ENCODE results near the gene OGDH. TPM values are rescaled to one million over a fixed set of nuclear protein-coding genes. Genes with fewer than 3 reads are reported as not detected.
"Not testable (repeated sequence)": the region's sequence is repeated elsewhere in the genome, so short reads cannot be mapped to it uniquely, and the experiment has no call there.

OGDH gene
- total RNA-seq, result 10 to 100 TPM; 82.1 to 86.4 TPM

GRCh38 chr7:44606341-44607140 is at the start of gene OGDH:
Gene OGDH (plus strand): TSS chr7:44606627. CDS start chr7:44624344, 17,717 bp downstream.
- POLR2A ChIA-PET, result interaction anchor here (0.5 to 2.8 kb wide), 13 partner anchors 11 to 242 kb away, joined by 3 to 25 read pairs (median 4); partner anchors contain the start of genes DDX56 and TMED4
- CTCF ChIA-PET, result interaction anchor here (1.2 kb wide), 1 partner anchor 24 kb away, joined by 3 read pairs; no protein-coding TSS in a partner anchor

GRCh38 chr7:44557485-44557884 is 48.9 kb upstream of the OGDH start:
- ChIA-PET CTCF (no interaction called here), POLR2A (no interaction called here)

- ChIA-PET POLR2A (interaction anchor here (0.6 kb wide), 1 partner anchor 153 kb away, joined by 3 read pairs; no protein-coding TSS in a partner anchor), CTCF (no interaction called here)
Observed at GRCh38 chr7:44559485-44559884, 46.9 kb upstream of the OGDH start.

- CTCF ChIA-PET, result no interaction called here
- POLR2A ChIA-PET, result no interaction called here
Observed at GRCh38 chr7:44561481-44561880, 44.9 kb upstream of the OGDH start.

GRCh38 chr7:44561962-44562621 is 44.3 kb upstream of the OGDH start:
- CTCF ChIA-PET, result interaction anchor here (0.5 kb wide), 1 partner anchor 11 kb away, joined by 3 read pairs; no protein-coding TSS in a partner anchor
- POLR2A ChIA-PET, result no interaction called here

- POLR2A ChIA-PET, result not testable (repeated sequence)
- CTCF ChIA-PET, result interaction anchor here (0.5 kb wide), 1 partner anchor 11 kb away, joined by 3 read pairs; no protein-coding TSS in a partner anchor
Observed at GRCh38 chr7:44562622-44562962, 43.8 kb upstream of the OGDH start.

- ChIA-PET POLR2A (no interaction called here), CTCF (no interaction called here)
Observed at GRCh38 chr7:44563171-44563679, 43.2 kb upstream of the OGDH start.

- POLR2A ChIA-PET, result interaction anchor here (0.6 to 2.2 kb wide), 3 partner anchors 9 to 16 kb away, joined by 3 to 11 read pairs (median 4); partner anchors contain the start of gene DDX56
- CTCF ChIA-PET, result interaction anchor here (1.0 to 3.1 kb wide), 7 partner anchors 10 to 364 kb away, joined by 3 to 17 read pairs (median 3); partner anchors contain the start of gene YKT6
Observed at GRCh38 chr7:44564606-44565005, 41.8 kb upstream of the OGDH start.

GRCh38 chr7:44565097-44565794 is 41.2 kb upstream of the OGDH start:
- POLR2A ChIA-PET, result interaction anchor here (0.6 to 2.2 kb wide), 5 partner anchors 9 to 75 kb away, joined by 3 to 11 read pairs (median 4); partner anchors contain the start of genes DDX56, NUDCD3 and TMED4
- CTCF ChIA-PET, result interaction anchor here (0.5 to 3.1 kb wide), 16 partner anchors 9 to 365 kb away, joined by 3 to 17 read pairs (median 4); partner anchors contain the start of genes DDX56, TMED4 and YKT6

- ChIA-PET POLR2A (interaction anchor here (0.7 to 2.2 kb wide), 4 partner anchors 8 to 75 kb away, joined by 3 to 11 read pairs (median 4); partner anchors contain the start of genes DDX56, NUDCD3 and TMED4), CTCF (interaction anchor here (0.8 to 3.1 kb wide), 15 partner anchors 9 to 324 kb away, joined by 3 to 17 read pairs (median 4); partner anchors contain the start of genes DDX56 and TMED4)
Observed at GRCh38 chr7:44565795-44566559, 40.5 kb upstream of the OGDH start.

GRCh38 chr7:44566680-44567079 is 39.7 kb upstream of the OGDH start:
- POLR2A ChIA-PET, result no interaction called here
- CTCF ChIA-PET, result interaction anchor here (1.0 to 3.1 kb wide), 3 partner anchors 21 to 325 kb away, joined by 3 to 17 read pairs (median 3); no protein-coding TSS in a partner anchor

GRCh38 chr7:44567884-44568283 is 38.5 kb upstream of the OGDH start:
- POLR2A ChIA-PET, result interaction anchor here (1.2 kb wide), 1 partner anchor 13 kb away, joined by 3 read pairs; no protein-coding TSS in a partner anchor
- CTCF ChIA-PET, result no interaction called here

- POLR2A ChIA-PET, result interaction anchor here (1.2 kb wide), 1 partner anchor 12 kb away, joined by 3 read pairs; no protein-coding TSS in a partner anchor
- CTCF ChIA-PET, result no interaction called here
Observed at GRCh38 chr7:44568771-44569560, 37.5 kb upstream of the OGDH start.

- CTCF ChIA-PET, result no interaction called here
- POLR2A ChIA-PET, result interaction anchor here (1.1 kb wide), 1 partner anchor 11 kb away, joined by 3 read pairs; no protein-coding TSS in a partner anchor
Observed at GRCh38 chr7:44569959-44570358, 36.5 kb upstream of the OGDH start.

GRCh38 chr7:44572771-44573170 is 33.7 kb upstream of the OGDH start:
- ChIA-PET CTCF (interaction anchor here (0.6 to 2.1 kb wide), 2 partner anchors 10 to 240 kb away, joined by 6 read pairs; partner anchors contain the start of gene TMED4), POLR2A (interaction anchor here (1.8 to 2.6 kb wide), 3 partner anchors 8 to 34 kb away, joined by 7 to 11 read pairs (median 11); partner anchors contain the start of genes OGDH and TMED4)

GRCh38 chr7:44573464-44574286 is 32.8 kb upstream of the OGDH start, which contains the start of gene DDX56:
Gene DDX56 (minus strand): TSS chr7:44573908. CDS start chr7:44573895, 13 bp downstream.
- ChIA-PET CTCF (interaction anchor here (0.6 to 2.6 kb wide), 7 partner anchors 8 to 359 kb away, joined by 3 to 8 read pairs (median 3); partner anchors contain the start of genes PURB and TMED4), POLR2A (interaction anchor here (0.5 to 2.6 kb wide), 12 partner anchors 8 to 720 kb away, joined by 3 to 11 read pairs (median 4); partner anchors contain the start of genes NUDCD3, OGDH and TMED4)
